Progenitor cell of endocrine pancreas (in vitro differentiated cells): ENCODE data around the gene CPA5. TPM values are rescaled to one million over a fixed set of nuclear protein-coding genes. Genes with fewer than 3 reads are reported as not detected.
A peak's percentile ranks its signal among the peaks of the same experiment; 100 is the strongest.

Source experiments
- DNase-seq: peaks from one replicate; pipeline ENCODE4 v3.0.0; 2021; ENCODE audit warnings: low spot score; ENCODE audit not compliant: unreplicated experiment
- H3K27ac Mint-ChIP-seq: 2 replicates; pipeline ENCODE4 v1.8.0; 2021; ENCODE audit warnings: mild to moderate bottlenecking, moderate library complexity, mixed read lengths
- H3K27me3 Mint-ChIP-seq: 2 replicates; pipeline ENCODE4 v1.8.0; 2021; ENCODE audit warnings: mixed read lengths
- H3K36me3 Mint-ChIP-seq: 2 replicates; pipeline ENCODE4 v1.8.0; 2022; ENCODE audit warnings: mixed read lengths; ENCODE audit not compliant: insufficient read depth
- H3K4me1 Mint-ChIP-seq: 2 replicates; pipeline ENCODE4 v1.8.0; 2021; ENCODE audit warnings: low read depth, mixed read lengths
- H3K4me3 Mint-ChIP-seq: 2 replicates; pipeline ENCODE4 v1.8.0; 2021; ENCODE audit warnings: low read depth, mild to moderate bottlenecking, moderate library complexity, mixed read lengths
- H3K9me3 Mint-ChIP-seq: 2 replicates; pipeline ENCODE4 v1.8.0; 2021; ENCODE audit warnings: low read depth, mixed read lengths
- CTCF ChIP-seq: fragments of 200-600 bp; sonication (generic); IDR thresholded peaks from one replicate; pipeline ENCODE4 v1.5.0; 2021; ENCODE audit warnings: antibody characterized with exemption, mild to moderate bottlenecking; ENCODE audit not compliant: unreplicated experiment
- total RNA-seq: library from RNA; stranded (reverse); gene quantifications from 2 replicates; pipeline ENCODE4 v1.2.1, GENCODE V29; 2021

CPA5 gene
- total RNA-seq, 1 donor from 2014 or later: not detected

- DNase-seq: peak; percentile 46
- Mint-ChIP-seq H3K27ac (peak within 1 kb of the TSS; percentile 98), H3K9me3 (peaks cover 11% of the 10 kb centered on the region), H3K4me3 (no peak within 1 kb of the TSS), H3K4me1 (peaks cover 17% of the 10 kb centered on the region), H3K27me3 (no peaks in the 10 kb centered on the region), H3K36me3 (peaks cover 6% of the 10 kb centered on the region)
- no peak for TF ChIP-seq CTCF
Measured at GRCh38 chr7:130379921-130380860, 35.6 kb downstream of the CPA5 start, which contains the start of gene CPA1. CPA1 (plus strand) TSS chr7:130380494; CDS start chr7:130380521, 27 bp downstream.

GRCh38 chr7:130380861-130381455, 36.3 kb downstream of the CPA5 start:
- H3K9me3 Mint-ChIP-seq: peaks cover 11% of the 10 kb centered on the region
- H3K27ac Mint-ChIP-seq: peak overlapping the region; percentile 98
- peaks cover 6% of the 10 kb centered on the region for H3K36me3 Mint-ChIP-seq
- TF ChIP-seq CTCF: no peak
- DNase-seq: no peak
- H3K27me3 Mint-ChIP-seq: no peaks in the 10 kb centered on the region
- H3K4me3 Mint-ChIP-seq: no peak overlapping the region
- peaks cover 17% of the 10 kb centered on the region for H3K4me1 Mint-ChIP-seq

GRCh38 chr7:130381468-130382312, 37.1 kb downstream of the CPA5 start:
- H3K27ac Mint-ChIP-seq: no peak overlapping the region
- no peaks in the 10 kb centered on the region for H3K27me3 Mint-ChIP-seq
- TF ChIP-seq CTCF: peak; percentile 16
- H3K9me3 Mint-ChIP-seq: peaks cover 4% of the 10 kb centered on the region
- peaks cover under 1% of the 10 kb centered on the region for H3K36me3 Mint-ChIP-seq
- H3K4me1 Mint-ChIP-seq: peaks cover 17% of the 10 kb centered on the region
- DNase-seq: no peak
- H3K4me3 Mint-ChIP-seq: no peak overlapping the region

- H3K4me1 Mint-ChIP-seq: peaks cover 17% of the 10 kb centered on the region
- DNase-seq: no peak
- no peak overlapping the region for H3K4me3 Mint-ChIP-seq
- peaks cover 5% of the 10 kb centered on the region for H3K9me3 Mint-ChIP-seq
- no peak overlapping the region for H3K27ac Mint-ChIP-seq
- H3K36me3 Mint-ChIP-seq: peaks cover 4% of the 10 kb centered on the region
- TF ChIP-seq CTCF: no peak
- no peaks in the 10 kb centered on the region for H3K27me3 Mint-ChIP-seq
Measured at GRCh38 chr7:130383187-130383980, 38.8 kb downstream of the CPA5 start.
